PC-9 (cell line): ENCODE measurements around the gene VAT1. TPM values are rescaled to one million over a fixed set of nuclear protein-coding genes. Genes with fewer than 3 reads are reported as not detected.

Source experiments
- BruUV-seq: library from RNA; stranded (reverse); fragments of 400-500 nt; replicated peaks from 2 replicates; lab custom pipeline; 2021; lab: Mats Ljungman, UMichigan
- CTCF ChIA-PET: fragments of 300-600 bp; sonication (Branson Sonifier 250); formaldehyde crosslinking; loops from one replicate; lab custom pipeline; 2022; ENCODE audit warnings: antibody characterized with exemption; lab: Charles Lee
- POLR2A ChIA-PET: fragments of 300-600 bp; sonication (Branson Sonifier 250); formaldehyde crosslinking; loops from one replicate; lab custom pipeline; 2022; ENCODE audit warnings: antibody characterized with exemption; ENCODE audit not compliant: unreplicated experiment; lab: Charles Lee
- DNase-seq, 2 experiments: peaks; one replicate each; pipeline versions ENCODE4 v3.0.0 to v3.0.0-alpha.2; 2015 to 2022; ENCODE audit warnings: mixed read lengths in 1 of 2
- H2AFZ ChIP-seq: fragments of 200-600 bp; sonication (generic); 2 replicates; pipeline ENCODE4 v1.8.1; 2017; ENCODE audit warnings: antibody characterized with exemption
- H3F3A ChIP-seq: fragments of 200-600 bp; sonication (generic); 2 replicates; pipeline ENCODE4 v1.8.1; 2017; ENCODE audit warnings: antibody characterized with exemption, mild to moderate bottlenecking, low read depth; ENCODE audit not compliant: insufficient read depth
- H3K27ac ChIP-seq: fragments of 200-600 bp; sonication (generic); 2 replicates; pipeline ENCODE4 v1.6.1; 2016; ENCODE audit warnings: mixed run types
- H3K27me3 ChIP-seq: fragments of 200-600 bp; sonication (generic); 2 replicates; pipeline ENCODE4 v1.6.1; 2016; ENCODE audit warnings: low read depth, mixed run types; ENCODE audit not compliant: insufficient read depth
- H3K36me3 ChIP-seq: fragments of 200-600 bp; sonication (generic); 2 replicates; pipeline ENCODE4 v1.6.1; 2016; ENCODE audit warnings: low read depth, mixed run types
- H3K4me1 ChIP-seq: fragments of 200-600 bp; sonication (generic); replicated peaks from 2 replicates; pipeline ENCODE4 v1.6.1; 2016; ENCODE audit warnings: mixed run types; ENCODE audit not compliant: insufficient read depth
- H3K4me2 ChIP-seq: fragments of 200-600 bp; sonication (generic); 2 replicates; pipeline ENCODE4 v1.6.1; 2017; ENCODE audit warnings: mixed run types
- H3K4me3 ChIP-seq: fragments of 200-600 bp; sonication (generic); 2 replicates; pipeline ENCODE4 v1.6.1; 2016; ENCODE audit warnings: mixed run types
- H3K79me2 ChIP-seq: fragments of 200-600 bp; sonication (generic); 2 replicates; pipeline ENCODE4 v1.6.1; 2017; ENCODE audit warnings: low read depth, mixed run types
- H3K9me2 ChIP-seq: fragments of 200-600 bp; sonication (generic); 2 replicates; pipeline ENCODE4 v1.8.1; 2017; ENCODE audit warnings: mild to moderate bottlenecking; ENCODE audit not compliant: insufficient read depth
- H3K9me3 ChIP-seq: fragments of 200-600 bp; sonication (generic); 2 replicates; pipeline ENCODE4 v1.8.1; 2016; ENCODE audit warnings: low read depth; ENCODE audit not compliant: insufficient read depth
- H4K20me1 ChIP-seq: fragments of 200-600 bp; sonication (generic); 2 replicates; pipeline ENCODE4 v1.8.1; 2017; ENCODE audit not compliant: insufficient read depth
- EZH2 ChIP-seq: fragments of 200-600 bp; sonication (generic); IDR thresholded peaks from 2 replicates; pipeline ENCODE4 v1.8.0; 2017; ENCODE audit warnings: antibody characterized with exemption, low read depth
- intact Hi-C: fragments of 100-400 bp; cut with micrococcal nuclease; formaldehyde crosslinking; loops from one replicate; pipeline ENCODE4 v1.10.0; 2022; ENCODE audit not compliant: unreplicated experiment
- total RNA-seq: library from RNA; stranded (reverse); gene quantifications from 2 replicates; pipeline ENCODE4 v1.2.3, GENCODE V29; 2021
- TF ChIP-seq, protein P1 (sequence below): fragments of 200-600 bp; sonication (generic); conservative IDR thresholded peaks from 2 replicates; pipeline ENCODE4 v1.6.1; 2017; ENCODE audit warnings: mixed run types, antibody characterized with exemption, mild to moderate bottlenecking, moderate library complexity

Gene VAT1
- total RNA-seq, 1 experiment from 2014 or later, result 220 TPM

DNA sequence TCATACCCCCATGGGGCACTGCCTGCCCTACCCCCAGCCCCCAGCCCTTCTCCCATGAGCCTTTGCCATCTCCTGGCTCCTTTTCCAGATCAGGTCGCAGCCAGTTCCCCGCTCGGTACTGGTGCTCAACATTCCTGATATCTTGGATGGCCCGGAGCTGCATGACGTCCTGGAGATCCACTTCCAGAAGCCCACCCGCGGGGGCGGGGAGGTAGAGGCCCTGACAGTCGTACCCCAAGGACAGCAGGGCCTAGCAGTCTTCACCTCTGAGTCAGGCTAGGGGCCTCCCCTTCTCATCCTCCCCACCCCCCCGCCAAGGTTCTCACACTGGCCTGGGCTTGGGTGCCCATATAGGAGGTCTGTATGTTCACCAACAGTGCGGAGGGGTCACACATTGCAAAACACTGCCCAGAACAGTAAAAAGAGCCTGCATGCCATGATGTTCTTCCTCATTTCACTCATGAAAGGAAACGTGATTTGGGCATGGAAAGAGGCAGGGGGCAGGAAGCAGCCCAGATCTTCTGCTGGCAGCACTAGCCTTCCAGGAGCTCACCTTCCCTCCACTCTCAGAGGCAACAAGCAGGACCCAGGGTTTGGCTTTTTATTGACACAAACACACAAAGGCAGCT lies 8.1 kb downstream of the VAT1 start:
- Histone ChIP-seq H3F3A (peaks cover 32% of the 10 kb centered on the region), H3K79me2 (peaks cover 7% of the 10 kb centered on the region), H3K27ac (no peak overlapping the region), H3K9me2 (no peaks in the 10 kb centered on the region), H2AFZ (no peak overlapping the region), H3K4me3 (no peak overlapping the region), H3K4me2 (no peak overlapping the region), H3K36me3 (peaks cover 22% of the 10 kb centered on the region), H3K4me1 (peaks cover 32% of the 10 kb centered on the region), H3K27me3 (no peaks in the 10 kb centered on the region), H4K20me1 (no peaks in the 10 kb centered on the region), H3K9me3 (no peaks in the 10 kb centered on the region)
- ChIA-PET POLR2A (no interaction called here), CTCF (no interaction called here)
- no TSS peak for BruUV-seq
- no peak for DNase-seq
- intact Hi-C loops, result no loop called here
- TF ChIP-seq, protein P1, sequence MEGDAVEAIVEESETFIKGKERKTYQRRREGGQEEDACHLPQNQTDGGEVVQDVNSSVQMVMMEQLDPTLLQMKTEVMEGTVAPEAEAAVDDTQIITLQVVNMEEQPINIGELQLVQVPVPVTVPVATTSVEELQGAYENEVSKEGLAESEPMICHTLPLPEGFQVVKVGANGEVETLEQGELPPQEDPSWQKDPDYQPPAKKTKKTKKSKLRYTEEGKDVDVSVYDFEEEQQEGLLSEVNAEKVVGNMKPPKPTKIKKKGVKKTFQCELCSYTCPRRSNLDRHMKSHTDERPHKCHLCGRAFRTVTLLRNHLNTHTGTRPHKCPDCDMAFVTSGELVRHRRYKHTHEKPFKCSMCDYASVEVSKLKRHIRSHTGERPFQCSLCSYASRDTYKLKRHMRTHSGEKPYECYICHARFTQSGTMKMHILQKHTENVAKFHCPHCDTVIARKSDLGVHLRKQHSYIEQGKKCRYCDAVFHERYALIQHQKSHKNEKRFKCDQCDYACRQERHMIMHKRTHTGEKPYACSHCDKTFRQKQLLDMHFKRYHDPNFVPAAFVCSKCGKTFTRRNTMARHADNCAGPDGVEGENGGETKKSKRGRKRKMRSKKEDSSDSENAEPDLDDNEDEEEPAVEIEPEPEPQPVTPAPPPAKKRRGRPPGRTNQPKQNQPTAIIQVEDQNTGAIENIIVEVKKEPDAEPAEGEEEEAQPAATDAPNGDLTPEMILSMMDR, result no peak
- no peak for TF ChIP-seq EZH2

DNA sequence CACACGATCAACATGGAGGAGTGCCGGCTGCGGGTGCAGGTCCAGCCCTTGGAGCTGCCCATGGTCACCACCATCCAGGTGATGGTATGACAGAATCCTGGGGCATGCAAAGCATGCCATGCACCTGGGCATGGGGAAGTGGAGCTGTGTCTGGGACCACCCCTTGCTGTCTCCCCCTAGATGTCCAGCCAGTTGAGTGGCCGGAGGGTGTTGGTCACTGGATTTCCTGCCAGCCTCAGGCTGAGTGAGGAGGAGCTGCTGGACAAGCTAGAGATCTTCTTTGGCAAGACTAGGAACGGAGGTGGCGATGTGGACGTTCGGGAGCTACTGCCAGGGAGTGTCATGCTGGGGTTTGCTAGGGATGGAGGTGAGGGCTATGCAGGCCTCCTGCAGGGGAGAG lies 8.9 kb downstream of the VAT1 start:
- Histone ChIP-seq H3K36me3 (peaks cover 18% of the 10 kb centered on the region; the same call in 1 of the 2 replicates), H2AFZ (no peak overlapping the region), H4K20me1 (no peaks in the 10 kb centered on the region), H3K4me2 (no peak overlapping the region), H3K4me1 (peaks cover 32% of the 10 kb centered on the region), H3K27ac (no peak overlapping the region), H3K27me3 (no peaks in the 10 kb centered on the region), H3K9me2 (no peaks in the 10 kb centered on the region), H3K4me3 (no peak overlapping the region), H3K79me2 (peaks cover 6% of the 10 kb centered on the region; the same call in 1 of the 2 replicates), H3F3A (peaks cover 32% of the 10 kb centered on the region), H3K9me3 (no peaks in the 10 kb centered on the region)
- intact Hi-C loops, result no loop called here
- CTCF ChIA-PET, result no interaction called here
- no peak for DNase-seq
- no peak for TF ChIP-seq EZH2
- TF ChIP-seq, protein P1, result no peak
- POLR2A ChIA-PET, result interaction anchor here (1.1 kb wide), 1 partner anchor 347 kb away, joined by 3 read pairs; no protein-coding TSS in a partner anchor
- no TSS peak for BruUV-seq

DNA sequence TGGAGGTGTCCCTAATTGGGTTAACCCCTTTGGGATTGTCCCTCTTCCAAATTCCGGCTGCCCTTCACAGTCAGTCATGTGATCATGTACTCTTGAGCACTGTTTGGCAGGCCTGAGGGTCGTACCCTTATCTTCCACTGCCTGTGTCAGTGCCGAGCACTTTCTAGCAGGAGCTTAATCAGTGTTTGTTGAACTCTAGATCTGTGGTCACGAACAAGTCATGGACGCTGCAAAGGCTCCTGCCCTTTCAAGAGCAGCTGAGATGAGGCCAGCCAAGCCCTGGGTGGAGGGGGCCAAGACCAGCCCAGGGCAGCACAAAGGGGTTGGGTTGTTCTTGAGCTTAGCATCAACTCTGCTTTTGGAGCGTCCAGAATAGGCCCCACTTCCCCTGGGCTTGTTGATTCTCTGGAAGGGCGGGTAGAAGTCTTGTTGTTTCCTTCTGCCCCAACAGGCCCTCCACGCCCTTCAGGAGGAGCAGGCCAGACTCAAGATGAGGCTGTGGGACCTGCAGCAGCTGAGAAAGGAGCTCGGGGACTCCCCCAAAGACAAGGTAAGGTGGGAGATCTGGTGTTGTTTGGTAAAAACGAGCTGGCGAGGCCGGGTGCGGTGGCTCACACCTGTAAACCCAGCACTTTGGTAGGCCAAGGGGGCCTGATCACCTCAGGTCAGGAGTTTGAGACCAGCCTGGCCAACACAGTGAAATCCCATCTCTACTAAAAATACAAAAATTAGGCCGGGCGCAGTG lies 10.3 kb downstream of the VAT1 start:
- Histone ChIP-seq H2AFZ (no peak overlapping the region), H4K20me1 (no peaks in the 10 kb centered on the region), H3K36me3 (0 out of 2 replicates have a peak, but pooled peaks cover 12% of the 10 kb centered on the region), H3K4me2 (peak overlapping the region; percentile 8), H3K9me3 (no peaks in the 10 kb centered on the region), H3K79me2 (peaks cover 6% of the 10 kb centered on the region; the same call in 1 of the 2 replicates), H3K9me2 (no peaks in the 10 kb centered on the region), H3K27ac (0 out of 2 replicates have a peak overlapping the region, but pooled peaks have one; percentile 19), H3K4me3 (no peak overlapping the region), H3K4me1 (peaks cover 38% of the 10 kb centered on the region), H3K27me3 (no peaks in the 10 kb centered on the region), H3F3A (peaks cover 37% of the 10 kb centered on the region)
- ChIA-PET POLR2A (interaction anchor here (0.6 to 1.1 kb wide), 3 partner anchors 109 to 1093 kb away, joined by 3 to 5 read pairs (median 3); no protein-coding TSS in a partner anchor), CTCF (no interaction called here)
- DNase-seq, result no peak
- BruUV-seq, result no TSS peak
- intact Hi-C loops, result no loop called here
- no peak for TF ChIP-seq EZH2
- TF ChIP-seq, protein P1, result no peak
